ENCODE results near the gene GAGE12J. TPM values are rescaled to one million over a fixed set of nuclear protein-coding genes. Genes with fewer than 3 reads are reported as not detected.

GAGE12J gene
- total and polyA plus RNA-seq, 2 donors (not counting 3 experiments of a cell fraction or from before 2014, with no cell fraction given) = not detected

- Histone ChIP-seq H3K27me3 (ENCODE audit: control insufficient read depth in 2 of 2, insufficient read depth in 2 of 2, low read length in 2 of 2) (no peaks in the 10 kb centered on the region), H3K79me2 (ENCODE audit: control insufficient read depth, insufficient read depth, low read length) (no peaks in the 10 kb centered on the region), H2AFZ (ENCODE audit: low read depth, low read length) (no peak overlapping the region), H3K9me3 (replicated peaks; ENCODE audit: control insufficient read depth, insufficient read depth, low read length) (no peaks in the 10 kb centered on the region), H3K4me3 (replicated peaks in 1 of 3; ENCODE audit: insufficient read depth in 1 of 3, low read depth in 1 of 3, low read length in 3 of 3) (no peak overlapping the region), H3K36me3 (ENCODE audit: control insufficient read depth in 2 of 2, extremely low read depth in 1 of 2, insufficient read depth in 2 of 2, low read length in 2 of 2) (no peaks in the 10 kb centered on the region), H3K27ac (ENCODE audit: insufficient read depth, low read depth, low read length) (no peak overlapping the region), H4K20me1 (replicated peaks; ENCODE audit: control insufficient read depth, extremely low read depth, insufficient read depth, low read length) (no peaks in the 10 kb centered on the region), H3K4me2 (ENCODE audit: insufficient read depth, low read length) (no peak overlapping the region), H3K4me1 (ENCODE audit: control insufficient read depth, extremely low read depth, insufficient read depth, low read length) (no peaks in the 10 kb centered on the region), H3K9me1 (replicated peaks; ENCODE audit: control insufficient read depth, extremely low read depth, insufficient read depth, low read length) (no peaks in the 10 kb centered on the region), H3K9ac (replicated peaks; ENCODE audit: extremely low read depth, insufficient read depth, low read length) (no peak overlapping the region)
- BruUV-seq (replicated peaks) = no TSS peak
- no peak for FAIRE-seq
- CTCF ChIA-PET = no interaction called here
- no peak for DNase-seq (ENCODE audit: low read depth, low spot score)
- intact Hi-C loops (cut with micrococcal nuclease) = no loop called here
- dilution Hi-C loops (cut with MboI; ENCODE audit: extremely low pct_ligation_motif_present, low sequenced_read_pairs) = no loop called here
- peak in 1 of 2 donors; percentile 4 for TF ChIP-seq CTCF (IDR thresholded peaks at IDR 0.05; ENCODE audit: extremely low read depth in 1 of 2, insufficient read depth in 1 of 2, low read depth in 1 of 2, low read length in 2 of 2)
- TF ChIP-seq MAX (IDR thresholded peaks at IDR 0.05; ENCODE audit: insufficient read depth, insufficient read length) = no peak
- POLR2A ChIA-PET = no interaction called here
These were observed 39.2 kb upstream of the GAGE12J start for GRCh38 chrX:49282647-49283011.

- intact Hi-C loops (cut with micrococcal nuclease) = no loop called here
- DNase-seq (ENCODE audit: low read depth, low spot score) = no peak
- H3K79me2 ChIP-seq (ENCODE audit: control insufficient read depth, insufficient read depth, low read length) = no peaks in the 10 kb centered on the region
- CTCF ChIA-PET = no interaction called here
- no peaks in the 10 kb centered on the region for H3K27me3 ChIP-seq (ENCODE audit: control insufficient read depth in 2 of 2, insufficient read depth in 2 of 2, low read length in 2 of 2)
- no peak overlapping the region for H3K27ac ChIP-seq (ENCODE audit: insufficient read depth, low read depth, low read length)
- H3K4me2 ChIP-seq (ENCODE audit: insufficient read depth, low read length) = no peak overlapping the region
- H4K20me1 ChIP-seq (replicated peaks; ENCODE audit: control insufficient read depth, extremely low read depth, insufficient read depth, low read length) = no peaks in the 10 kb centered on the region
- no peaks in the 10 kb centered on the region for H3K4me1 ChIP-seq (ENCODE audit: control insufficient read depth, extremely low read depth, insufficient read depth, low read length)
- TF ChIP-seq CTCF (IDR thresholded peaks at IDR 0.05; ENCODE audit: extremely low read depth in 1 of 2, insufficient read depth in 1 of 2, low read depth in 1 of 2, low read length in 2 of 2) = no peak
- TF ChIP-seq MYC (IDR thresholded peaks at IDR 0.05; ENCODE audit: low read depth, low read length) = no peak
- no peak for TF ChIP-seq GATA2 (IDR thresholded peaks at IDR 0.05; ENCODE audit: insufficient read depth, insufficient read length, low read depth, low read length)
- no peak for TF ChIP-seq POLR2A (IDR thresholded peaks at IDR 0.05; ENCODE audit: low read depth, low read length)
- no peak for TF ChIP-seq POLR2AphosphoS5 (IDR thresholded peaks at IDR 0.05; ENCODE audit: insufficient read depth, low read depth, low read length)
- no peak for TF ChIP-seq EZH2 (IDR thresholded peaks at IDR 0.05; ENCODE audit: borderline replicate concordance, low read depth, low read length, severe bottlenecking)
- no peak for TF ChIP-seq MAX (IDR thresholded peaks at IDR 0.05; ENCODE audit: insufficient read depth, insufficient read length)
- TF ChIP-seq JUN (IDR thresholded peaks at IDR 0.05; ENCODE audit: borderline replicate concordance, insufficient read depth, insufficient read length, low read depth) = no peak
- TF ChIP-seq FOS (IDR thresholded peaks at IDR 0.05; ENCODE audit: borderline replicate concordance, insufficient read depth, low read length) = no peak
- no peaks in the 10 kb centered on the region for H3K9me1 ChIP-seq (replicated peaks; ENCODE audit: control insufficient read depth, extremely low read depth, insufficient read depth, low read length)
- H2AFZ ChIP-seq (ENCODE audit: low read depth, low read length) = no peak overlapping the region
- H3K9ac ChIP-seq (replicated peaks; ENCODE audit: extremely low read depth, insufficient read depth, low read length) = no peak overlapping the region
- H3K4me3 ChIP-seq (replicated peaks in 1 of 3; ENCODE audit: insufficient read depth in 1 of 3, low read depth in 1 of 3, low read length in 3 of 3) = no peak overlapping the region
- POLR2A ChIA-PET = no interaction called here
- no peak for FAIRE-seq
- dilution Hi-C loops (cut with MboI; ENCODE audit: extremely low pct_ligation_motif_present, low sequenced_read_pairs) = no loop called here
- BruUV-seq (replicated peaks) = no TSS peak
- H3K36me3 ChIP-seq (ENCODE audit: control insufficient read depth in 2 of 2, extremely low read depth in 1 of 2, insufficient read depth in 2 of 2, low read length in 2 of 2) = no peaks in the 10 kb centered on the region
- H3K9me3 ChIP-seq (replicated peaks; ENCODE audit: control insufficient read depth, insufficient read depth, low read length) = no peaks in the 10 kb centered on the region
These were observed 37.6 kb upstream of the GAGE12J start for GRCh38 chrX:49284212-49284611.

All from endothelial cell of umbilical vein (primary cell).